Activated CD4-positive, alpha-beta T cell treated with anti-CD3 and anti-CD28 coated beads, Interleukin-2, Interleukin-4, amounts not matched to agents 100 ng/mL and 50 ng/mL, durations not matched to agents 16 hours and 8 hours (primary cell): ENCODE measurements around the gene IL1RAPL1.

Experiments
- DNase-seq: peaks from one replicate; pipeline ENCODE4 v3.0.0-alpha.2; 2020; ENCODE audit warnings: low spot score

The IL1RAPL1 gene

GRCh38 chrX:29648161-29648560, 1060.9 kb downstream of the IL1RAPL1 start:
- DNase-seq = no peak

GRCh38 chrX:29652484-29652883, 1065.2 kb downstream of the IL1RAPL1 start:
- no peak for DNase-seq

GRCh38 chrX:29653721-29654120, 1066.5 kb downstream of the IL1RAPL1 start:
- no peak for DNase-seq

GRCh38 chrX:29659911-29660310, 1072.7 kb downstream of the IL1RAPL1 start:
- no peak for DNase-seq

- no peak for DNase-seq
Observed at GRCh38 chrX:29661290-29661689, 1074.0 kb downstream of the IL1RAPL1 start.

- no peak for DNase-seq
Observed at GRCh38 chrX:29662101-29662500, 1074.9 kb downstream of the IL1RAPL1 start.

- peak; percentile 1 for DNase-seq
Observed at GRCh38 chrX:29662759-29663503, 1075.7 kb downstream of the IL1RAPL1 start.

GRCh38 chrX:29665532-29665931, 1078.3 kb downstream of the IL1RAPL1 start:
- no peak for DNase-seq

GRCh38 chrX:29666366-29666765, 1079.1 kb downstream of the IL1RAPL1 start:
- DNase-seq = no peak

GRCh38 chrX:29671421-29671820, 1084.2 kb downstream of the IL1RAPL1 start:
- no peak for DNase-seq

- no peak for DNase-seq
Observed at GRCh38 chrX:29687687-29688086, 1100.4 kb downstream of the IL1RAPL1 start.

- no peak for DNase-seq
Observed at GRCh38 chrX:29690061-29690460, 1102.8 kb downstream of the IL1RAPL1 start.

GRCh38 chrX:29691044-29691443, 1103.8 kb downstream of the IL1RAPL1 start:
- no peak for DNase-seq

GRCh38 chrX:29693912-29694311, 1106.7 kb downstream of the IL1RAPL1 start:
- no peak for DNase-seq

GRCh38 chrX:29699239-29699638, 1112.0 kb downstream of the IL1RAPL1 start:
- no peak for DNase-seq

- no peak for DNase-seq
Observed at GRCh38 chrX:29707088-29707487, 1119.8 kb downstream of the IL1RAPL1 start.

GRCh38 chrX:29721152-29721551, 1133.9 kb downstream of the IL1RAPL1 start:
- DNase-seq = no peak

- no peak for DNase-seq
Observed at GRCh38 chrX:29724316-29724715, 1137.1 kb downstream of the IL1RAPL1 start.

GRCh38 chrX:29726811-29727210, 1139.6 kb downstream of the IL1RAPL1 start:
- DNase-seq = no peak

GRCh38 chrX:29728639-29729038, 1141.4 kb downstream of the IL1RAPL1 start:
- no peak for DNase-seq

GRCh38 chrX:29744966-29745365, 1157.7 kb downstream of the IL1RAPL1 start:
- no peak for DNase-seq

GRCh38 chrX:29746326-29746725, 1159.1 kb downstream of the IL1RAPL1 start:
- DNase-seq = no peak

GRCh38 chrX:29762006-29762405, 1174.8 kb downstream of the IL1RAPL1 start:
- no peak for DNase-seq

- DNase-seq = no peak
Observed at GRCh38 chrX:29775890-29776289, 1188.6 kb downstream of the IL1RAPL1 start.
